H54 (cell line): ENCODE data around the gene MDFI.

Experiments
- DNase-seq: peaks from one replicate; pipeline ENCODE4 v3.0.0; 2011; ENCODE audit warnings: low spot score, mixed read lengths; ENCODE audit not compliant: insufficient read length
- FAIRE-seq: peaks from 3 replicates; lab custom pipeline; 2011; peaks lifted over from hg19 to GRCh38; lab: Jason Lieb, UNC
- POLR2A ChIP-seq: IDR thresholded peaks from 2 replicates; pipeline ENCODE4 v1.6.1; 2011; ENCODE audit warnings: low read depth, mild to moderate bottlenecking, low read length

The MDFI gene

DNA sequence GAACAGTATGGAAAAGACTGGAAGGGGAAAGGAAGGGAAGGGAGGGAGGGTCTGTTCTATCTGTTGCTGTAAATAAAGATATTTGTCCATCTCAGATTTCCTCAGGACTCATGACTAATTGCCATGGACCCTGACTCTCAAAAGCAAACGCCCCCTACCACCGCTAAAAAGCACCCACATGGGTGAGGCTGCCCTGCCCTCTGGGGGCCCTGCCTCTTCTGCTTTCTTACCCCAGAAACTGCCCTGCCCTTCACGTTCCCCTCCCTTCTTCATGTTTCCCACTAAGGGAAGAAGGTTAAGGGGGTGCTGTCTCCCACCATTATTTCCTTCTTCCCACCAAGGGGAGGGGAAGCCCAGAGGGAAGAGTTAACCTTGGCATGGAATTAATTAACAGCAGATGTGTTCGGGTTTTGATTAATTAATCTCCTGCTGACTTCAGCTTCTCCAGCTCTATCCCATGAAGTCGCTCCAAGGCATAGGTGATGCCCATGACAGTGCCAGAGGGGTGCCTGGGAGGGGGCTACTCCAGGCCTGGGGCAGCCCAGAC is 16.0 kb downstream of the MDFI start:
- TF ChIP-seq POLR2A: no peak
- no peak for DNase-seq
- no peak for FAIRE-seq

DNA sequence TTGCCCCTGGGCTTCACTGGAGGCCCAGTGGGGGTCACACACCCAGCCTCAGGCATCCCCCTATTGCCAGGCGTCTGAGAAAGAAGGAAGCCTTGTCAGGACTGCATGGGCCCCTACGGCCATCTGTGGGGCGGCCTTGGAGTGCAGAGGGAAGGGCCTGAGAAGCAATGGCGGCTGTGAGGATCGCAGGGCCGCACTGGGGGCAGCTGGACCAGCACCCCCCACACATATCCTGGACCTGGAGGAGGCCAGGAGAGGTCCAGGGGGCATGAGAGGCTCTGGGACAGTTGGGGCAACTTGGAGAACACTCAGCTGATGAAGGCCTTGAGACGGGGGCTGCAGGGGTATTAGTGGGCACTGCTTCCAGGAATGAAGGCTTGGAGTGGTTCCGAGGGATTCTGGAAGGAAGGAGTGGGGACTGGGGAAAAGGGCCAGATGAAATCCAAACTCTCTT is 16.5 kb downstream of the MDFI start:
- FAIRE-seq (no peak), DNase-seq (no peak)
- TF ChIP-seq POLR2A: no peak

DNA sequence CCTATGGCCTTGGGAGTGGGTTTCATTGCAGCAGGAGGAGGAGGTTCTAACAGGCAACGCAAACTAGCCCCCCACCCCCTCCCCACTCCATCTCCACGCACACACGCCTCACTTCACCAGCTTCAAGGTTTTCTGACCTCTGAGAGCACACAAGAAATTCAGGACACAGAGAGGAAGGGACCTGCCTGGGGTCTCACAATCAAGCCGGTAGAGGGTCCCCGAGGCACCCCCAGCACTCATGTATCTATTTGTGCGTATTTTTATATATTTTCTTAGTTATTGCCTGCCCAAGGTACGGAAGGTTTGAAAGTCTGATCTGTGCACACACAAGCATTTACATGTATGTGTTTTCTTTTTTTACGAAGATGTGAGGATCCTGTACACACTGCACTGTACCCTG is 16.9 kb downstream of the MDFI start:
- DNase-seq (no peak), FAIRE-seq (no peak)
- no peak for TF ChIP-seq POLR2A

DNA sequence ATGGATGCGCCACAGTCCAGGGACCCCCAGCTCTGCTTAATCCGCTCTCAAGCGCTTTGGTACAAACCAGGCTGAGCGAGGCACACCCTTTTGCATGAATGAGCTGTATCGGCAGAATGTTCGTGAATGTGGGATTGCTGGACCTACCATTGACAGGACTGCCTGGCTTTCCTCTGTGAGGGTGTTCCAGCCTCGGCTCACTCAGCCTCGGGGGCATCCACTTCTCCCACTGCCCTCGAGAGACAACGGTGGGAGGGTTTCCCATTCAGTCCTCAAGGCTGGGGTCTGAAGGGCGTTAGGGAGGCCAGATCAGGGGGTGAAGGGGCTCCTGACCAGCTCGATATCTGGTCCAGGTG is 17.4 kb downstream of the MDFI start:
- no peak for TF ChIP-seq POLR2A
- DNase-seq (no peak), FAIRE-seq (no peak)

DNA sequence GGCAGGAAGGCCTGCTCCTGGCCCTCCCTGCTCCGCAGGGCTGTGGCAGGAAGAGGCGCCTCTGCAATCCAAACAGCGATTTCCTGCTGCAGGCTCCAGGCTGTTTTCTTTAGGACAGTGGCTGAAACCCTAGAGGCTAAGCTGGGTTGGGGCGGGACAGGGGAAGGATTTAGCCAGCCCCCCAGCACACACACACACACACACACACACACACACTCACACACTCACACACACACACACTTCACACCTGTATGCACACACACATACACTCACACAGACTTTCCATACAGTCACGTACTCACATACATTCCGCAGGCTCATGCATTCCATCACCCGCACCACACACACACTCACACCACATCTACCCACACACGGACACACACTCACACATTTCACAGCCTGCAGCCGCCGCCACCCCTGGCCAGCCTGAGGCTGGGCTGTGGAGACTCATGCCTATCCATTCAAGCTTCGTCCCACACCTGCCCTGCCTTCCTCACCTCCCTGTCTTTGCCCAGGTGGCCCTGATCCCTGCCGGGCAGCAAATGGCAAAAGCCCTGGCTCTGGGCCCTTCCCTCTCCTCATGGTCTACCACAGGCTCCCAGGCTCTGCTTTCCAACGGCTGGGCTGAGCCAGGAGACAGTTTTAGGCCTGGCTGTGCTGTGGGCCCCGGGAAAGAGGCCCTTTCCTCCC is 17.9 kb downstream of the MDFI start:
- TF ChIP-seq POLR2A: no peak
- no peak for DNase-seq
- no peak for FAIRE-seq

DNA sequence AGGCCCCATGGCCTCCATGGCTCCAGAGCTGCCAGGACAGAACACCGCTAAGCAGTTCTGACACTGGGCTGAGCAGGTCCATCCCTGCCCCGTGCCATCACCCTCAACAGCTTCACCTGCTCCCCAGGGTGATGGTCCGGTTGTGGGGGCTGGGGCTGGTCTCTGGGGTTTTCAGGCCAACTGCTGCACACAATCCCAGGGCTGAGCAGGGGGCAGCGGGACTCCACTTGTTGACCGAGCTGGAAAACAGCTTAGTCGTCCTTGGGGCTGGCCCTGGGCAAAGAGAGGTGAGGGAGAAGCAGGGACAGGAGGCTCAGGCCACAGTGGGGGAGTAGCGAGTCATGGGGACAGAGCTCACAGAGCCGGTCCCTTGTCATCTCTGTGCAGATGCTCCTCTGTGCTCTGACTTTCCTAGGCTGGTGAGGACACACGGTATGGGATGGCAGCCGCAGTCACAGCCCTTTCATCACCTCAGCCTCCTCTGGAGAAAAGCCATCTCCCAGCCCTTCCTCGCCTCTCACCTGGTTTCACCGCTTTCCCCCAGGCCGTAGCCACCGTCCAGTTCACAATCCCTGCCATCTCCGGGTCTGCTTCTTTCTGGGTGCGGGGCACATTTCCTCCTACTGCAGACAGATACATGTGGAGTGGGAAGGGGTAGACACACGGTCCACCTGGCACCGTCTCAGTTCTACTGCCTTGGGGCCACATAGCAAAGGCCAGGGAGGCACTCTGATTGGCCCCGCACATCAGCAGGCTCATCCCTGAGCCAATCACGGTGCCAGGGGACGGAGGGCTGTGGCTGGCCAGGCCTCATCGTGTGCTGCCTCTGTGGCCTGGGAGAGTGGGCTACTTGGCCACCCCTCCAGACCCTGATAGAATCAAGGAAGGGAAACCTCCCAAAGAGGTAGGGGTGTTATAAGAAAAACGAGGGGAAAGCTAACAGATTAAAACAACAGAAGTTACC is 19.1 kb downstream of the MDFI start:
- FAIRE-seq (no peak), DNase-seq (no peak)
- TF ChIP-seq POLR2A: no peak

DNA sequence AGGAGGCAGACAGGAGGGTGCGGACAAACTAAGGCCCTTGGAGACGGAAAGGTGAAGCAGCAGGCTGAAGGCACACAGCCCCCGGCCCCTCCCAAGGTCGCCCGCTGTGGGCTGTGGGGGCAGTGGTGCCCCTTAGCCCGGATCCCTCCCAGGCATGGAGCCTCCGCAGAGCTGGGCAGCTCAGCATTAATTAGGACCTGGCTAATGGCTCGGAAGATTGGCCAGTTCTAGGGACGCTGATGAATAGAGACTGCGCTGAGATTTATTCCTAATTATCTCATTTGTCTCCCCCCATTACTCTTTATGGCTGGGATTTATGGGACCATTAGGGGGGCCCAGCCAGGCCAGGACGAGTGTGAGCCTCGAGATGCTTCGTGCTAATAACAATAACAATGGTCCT is 20.4 kb downstream of the MDFI start:
- TF ChIP-seq POLR2A: no peak
- DNase-seq (no peak), FAIRE-seq (no peak)

DNA sequence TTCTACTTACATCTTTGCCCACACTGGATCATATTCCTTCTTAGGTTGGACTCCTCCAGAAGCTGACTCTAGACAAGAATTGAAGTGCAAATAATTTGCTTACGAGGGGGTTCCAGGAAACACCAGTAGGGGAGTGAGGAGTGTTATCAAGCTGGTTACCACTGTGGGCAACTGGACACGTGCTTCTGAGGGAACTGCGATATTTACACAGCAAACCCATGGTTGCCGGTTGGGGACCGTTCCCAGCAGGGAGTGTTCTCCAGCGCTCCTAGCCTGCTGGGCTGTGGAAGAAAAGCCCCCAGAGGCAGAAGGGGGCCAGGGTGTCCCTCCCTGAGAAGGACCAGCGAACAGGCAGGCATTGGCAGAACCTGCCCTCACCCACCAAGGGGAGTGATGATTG is 21.7 kb downstream of the MDFI start:
- no peak for TF ChIP-seq POLR2A
- DNase-seq (no peak), FAIRE-seq (no peak)

DNA sequence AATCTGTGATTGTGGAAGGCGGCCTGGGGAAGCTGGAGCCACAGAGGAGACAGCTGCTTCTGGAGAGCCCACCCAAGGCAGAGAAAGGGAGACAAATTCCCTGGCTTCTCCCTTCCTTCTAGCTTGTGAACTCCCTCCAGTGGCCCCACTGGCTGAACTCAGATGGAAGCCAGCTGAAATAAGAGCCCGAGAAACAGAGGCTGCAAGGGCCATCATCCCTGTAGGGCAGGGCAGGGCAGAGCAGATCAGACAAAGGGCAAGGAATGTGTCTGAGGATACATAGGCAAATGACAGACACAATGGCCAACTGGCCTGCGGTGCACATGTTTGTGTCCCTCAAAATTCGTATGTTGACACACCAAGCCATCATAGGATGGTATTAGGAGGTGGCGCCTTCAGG is 25.3 kb downstream of the MDFI start:
- DNase-seq (no peak), FAIRE-seq (no peak)
- no peak for TF ChIP-seq POLR2A

DNA sequence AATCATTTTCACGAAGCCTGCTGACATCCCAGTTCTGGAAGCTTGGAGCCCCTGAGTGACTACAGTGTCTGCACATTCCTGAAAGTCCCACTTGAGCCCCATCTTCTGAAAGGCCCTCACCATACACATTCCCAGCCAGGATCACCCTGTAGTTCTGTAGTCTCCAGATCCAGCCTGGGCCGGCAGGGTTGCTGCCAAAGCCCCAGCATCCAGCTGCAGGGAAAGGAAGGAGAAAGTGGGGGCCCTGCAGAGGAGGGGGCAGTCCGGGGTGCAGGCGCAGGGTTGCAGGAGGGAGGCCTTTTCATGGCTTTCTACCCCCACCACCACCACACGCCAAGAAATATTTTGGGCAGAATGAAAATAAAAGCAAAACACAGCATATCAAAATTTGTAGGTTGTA is 26.0 kb downstream of the MDFI start:
- no peak for TF ChIP-seq POLR2A
- FAIRE-seq (no peak), DNase-seq (no peak)

DNA sequence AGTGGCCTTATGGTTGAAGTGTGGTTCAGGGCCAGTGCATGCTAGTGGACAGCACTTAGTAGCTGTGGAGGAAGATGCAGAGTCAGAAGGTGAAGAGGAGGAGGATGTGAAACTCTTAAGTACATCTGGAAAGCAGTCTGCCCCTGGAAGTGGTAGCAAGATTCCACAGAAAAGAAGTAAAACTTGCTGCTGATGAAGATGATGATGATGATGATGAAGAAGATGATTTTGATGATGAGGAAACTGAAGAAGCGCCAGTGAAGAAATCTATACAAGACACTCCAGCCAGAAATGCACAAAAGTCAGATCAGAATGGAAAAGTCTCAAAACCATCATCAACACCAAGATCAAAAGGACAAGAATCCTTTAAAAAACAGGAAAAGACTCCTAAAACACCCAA is 28.9 kb downstream of the MDFI start:
- no peak for FAIRE-seq
- DNase-seq: no peak
- TF ChIP-seq POLR2A: no peak

DNA sequence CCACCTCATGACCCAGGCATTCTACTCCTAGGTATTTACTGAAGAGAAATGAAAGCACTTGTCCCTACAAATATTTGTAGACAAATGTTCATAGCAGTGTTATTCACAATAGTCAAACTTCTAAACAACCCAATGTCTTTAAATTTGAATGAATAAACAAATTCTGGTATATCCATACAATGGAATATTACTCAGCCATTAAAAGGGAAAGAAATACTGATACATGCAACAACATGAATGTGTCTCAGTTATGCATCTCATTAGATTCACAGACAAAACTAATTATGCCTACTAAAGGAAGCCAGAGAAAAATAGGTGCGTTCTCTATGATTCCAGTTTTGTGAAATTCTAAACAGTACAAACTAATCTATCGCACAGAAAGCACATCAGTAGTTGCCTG is 30.7 kb downstream of the MDFI start:
- FAIRE-seq (no peak), DNase-seq (no peak)
- no peak for TF ChIP-seq POLR2A

DNA sequence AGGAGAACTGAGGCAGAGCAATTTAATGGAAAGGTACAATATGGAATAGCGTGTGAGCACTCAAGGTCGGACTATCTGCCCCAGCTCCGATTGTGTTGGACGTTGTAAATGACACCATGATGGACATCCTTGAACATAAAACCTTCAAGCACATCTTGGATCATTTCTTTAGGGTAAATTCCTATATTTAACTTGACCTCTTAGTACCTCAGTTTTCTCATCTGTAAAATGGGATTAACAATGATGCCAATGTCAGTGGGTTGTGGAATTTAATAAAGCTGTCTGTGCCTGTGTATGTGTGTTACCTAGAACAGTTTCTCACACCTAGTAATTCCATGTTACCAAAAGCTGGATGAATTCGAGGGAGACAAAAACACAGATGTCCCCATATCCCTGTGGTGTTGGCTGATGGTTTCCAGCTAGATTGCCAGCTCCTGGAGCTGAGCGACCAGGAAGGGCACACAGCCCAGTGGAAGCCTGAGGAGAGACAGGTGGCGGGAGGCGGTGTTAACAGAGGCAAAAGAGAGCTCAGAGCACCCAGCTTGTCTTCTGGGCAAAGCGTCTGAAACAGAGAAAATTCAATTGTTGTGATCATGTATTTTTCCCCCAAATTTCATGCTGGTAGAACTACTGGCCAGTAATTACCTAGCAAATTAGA is 32.6 kb downstream of the MDFI start:
- no peak for FAIRE-seq
- no peak for DNase-seq
- TF ChIP-seq POLR2A: no peak

DNA sequence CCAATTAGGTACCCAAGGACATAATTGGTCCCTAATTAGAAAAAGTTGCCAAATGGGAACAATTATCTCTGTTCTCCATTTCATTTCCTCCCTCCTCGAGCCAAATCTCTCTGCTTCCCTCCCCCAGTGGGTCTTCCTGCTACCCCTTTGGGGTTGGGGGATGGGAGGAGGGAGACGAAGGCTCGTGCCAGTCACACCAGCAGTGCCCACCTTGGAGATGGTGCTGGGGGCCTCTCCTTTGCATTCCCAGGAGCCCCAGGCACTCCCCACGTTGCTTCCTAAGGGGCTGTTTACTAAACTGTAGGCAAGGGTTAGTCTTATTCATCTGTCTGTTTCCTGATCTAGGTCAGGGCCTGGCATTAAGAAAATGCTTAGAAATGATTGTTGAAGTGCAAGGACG is 33.1 kb downstream of the MDFI start:
- DNase-seq (no peak), FAIRE-seq (no peak)
- TF ChIP-seq POLR2A: no peak
